NCI-H2171 (cell line): ENCODE results near the gene PRR20G.

Experiments
- DNase-seq: peaks from one replicate; lab custom pipeline; 2025; lab: John Stamatoyannopoulos, UW

The PRR20G gene

GRCh38 chr3:127263037-127263436 lies 24.8 kb downstream of the PRR20G start:
- no peak for DNase-seq

- no peak for DNase-seq
These were observed 25.3 kb downstream of the PRR20G start for GRCh38 chr3:127262533-127262932.

- DNase-seq: no peak
These were observed 25.9 kb downstream of the PRR20G start for GRCh38 chr3:127261925-127262324.

- DNase-seq: no peak
These were observed 26.9 kb downstream of the PRR20G start for GRCh38 chr3:127260826-127261555.

GRCh38 chr3:127260416-127260815 lies 27.4 kb downstream of the PRR20G start:
- no peak for DNase-seq

GRCh38 chr3:127259882-127260281 lies 28.0 kb downstream of the PRR20G start:
- DNase-seq: no peak

- DNase-seq: no peak
These were observed 29.1 kb downstream of the PRR20G start for GRCh38 chr3:127258733-127259132.

- DNase-seq: no peak
These were observed 30.5 kb downstream of the PRR20G start for GRCh38 chr3:127257351-127257750.

- DNase-seq: no peak
These were observed 31.0 kb downstream of the PRR20G start for GRCh38 chr3:127256733-127257271.

- no peak for DNase-seq
These were observed 31.7 kb downstream of the PRR20G start for GRCh38 chr3:127256138-127256537.

GRCh38 chr3:127255516-127255915 lies 32.3 kb downstream of the PRR20G start:
- DNase-seq: no peak

GRCh38 chr3:127254730-127255129 lies 33.1 kb downstream of the PRR20G start:
- DNase-seq: no peak

- no peak for DNase-seq
These were observed 33.7 kb downstream of the PRR20G start for GRCh38 chr3:127254033-127254644.

- no peak for DNase-seq
These were observed 34.4 kb downstream of the PRR20G start for GRCh38 chr3:127253491-127253890.

GRCh38 chr3:127252446-127252845 lies 35.4 kb downstream of the PRR20G start:
- no peak for DNase-seq

- no peak for DNase-seq
These were observed 37.8 kb downstream of the PRR20G start for GRCh38 chr3:127250032-127250431.

- no peak for DNase-seq
These were observed 40.6 kb downstream of the PRR20G start for GRCh38 chr3:127247292-127247691.

- no peak for DNase-seq
These were observed 49.2 kb downstream of the PRR20G start for GRCh38 chr3:127238602-127239001.

- no peak for DNase-seq
These were observed 50.0 kb downstream of the PRR20G start for GRCh38 chr3:127237835-127238234.

- DNase-seq: no peak
These were observed 52.1 kb downstream of the PRR20G start for GRCh38 chr3:127235706-127236105.

- DNase-seq: no peak
These were observed 53.1 kb downstream of the PRR20G start for GRCh38 chr3:127234778-127235177.
